CD4-positive, alpha-beta T cell treated with Interleukin-15 for 4 hours (primary cell): ENCODE measurements around the gene SPATA17.
A peak's percentile ranks its signal among the peaks of the same experiment; 100 is the strongest.
"Not testable (repeated sequence)": the region's sequence is repeated elsewhere in the genome, so short reads cannot be mapped to it uniquely, and the experiment has no call there.

Source experiments
- DNase-seq: peaks from one replicate; pipeline ENCODE4 v3.0.0-alpha.2; 2020; ENCODE audit warnings: low spot score

SPATA17 gene, protein sequence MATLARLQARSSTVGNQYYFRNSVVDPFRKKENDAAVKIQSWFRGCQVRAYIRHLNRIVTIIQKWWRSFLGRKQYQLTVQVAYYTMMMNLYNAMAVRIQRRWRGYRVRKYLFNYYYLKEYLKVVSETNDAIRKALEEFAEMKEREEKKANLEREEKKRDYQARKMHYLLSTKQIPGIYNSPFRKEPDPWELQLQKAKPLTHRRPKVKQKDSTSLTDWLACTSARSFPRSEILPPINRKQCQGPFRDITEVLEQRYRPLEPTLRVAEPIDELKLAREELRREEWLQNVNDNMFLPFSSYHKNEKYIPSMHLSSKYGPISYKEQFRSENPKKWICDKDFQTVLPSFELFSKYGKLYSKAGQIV

DNA sequence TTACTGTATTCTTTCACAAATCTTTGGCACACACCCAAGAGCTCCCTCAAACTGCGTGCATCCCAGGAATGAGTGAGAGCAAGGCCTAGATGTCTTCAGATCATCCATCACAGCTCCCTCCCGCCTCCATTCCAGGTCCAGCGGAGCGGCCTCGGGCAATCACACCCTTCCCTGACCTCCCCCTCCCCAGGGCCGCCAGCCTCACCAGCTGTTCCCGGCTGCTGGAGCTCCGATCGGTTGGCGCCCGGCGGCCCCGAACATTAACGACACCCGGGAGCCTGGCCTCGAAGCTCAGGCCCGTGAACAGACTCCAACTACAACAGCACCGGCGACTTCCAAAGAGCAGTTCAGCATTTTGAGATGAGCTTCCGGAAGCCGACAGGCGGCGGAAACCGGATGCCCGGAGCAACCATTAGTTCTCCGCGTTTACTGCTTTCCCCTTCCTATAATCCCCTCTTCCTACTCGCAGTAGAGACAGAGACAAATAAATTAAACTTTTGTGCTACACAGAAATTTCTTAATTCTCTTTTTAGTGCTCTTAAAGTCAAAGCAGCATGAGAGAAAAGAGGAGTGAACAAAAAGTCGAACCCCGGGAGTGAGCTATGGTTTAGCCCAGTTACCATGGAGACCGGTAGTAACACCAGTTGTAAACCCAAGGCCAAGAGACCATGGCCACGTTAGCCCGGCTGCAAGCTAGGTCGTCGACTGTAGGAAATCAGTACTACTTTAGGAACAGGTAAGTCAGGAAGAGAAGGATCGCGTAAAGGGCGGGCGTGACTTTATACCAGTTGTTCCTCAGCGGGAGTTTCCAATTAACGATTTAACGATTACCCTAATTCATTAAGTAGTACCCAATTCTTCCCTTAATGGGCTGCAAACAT, at the start of gene SPATA17, which contains the start of gene GPATCH2:
Gene SPATA17, plus strand, starts transcription at position 634 of the 881 bp plus-strand sequence. Its CDS starts 35 bp downstream, at position 669.
Gene GPATCH2, minus strand, starts transcription at position 380 of the 881 bp plus-strand sequence. Its CDS starts 119 bp downstream, at position 261.
- peak; percentile 85 for DNase-seq

DNA sequence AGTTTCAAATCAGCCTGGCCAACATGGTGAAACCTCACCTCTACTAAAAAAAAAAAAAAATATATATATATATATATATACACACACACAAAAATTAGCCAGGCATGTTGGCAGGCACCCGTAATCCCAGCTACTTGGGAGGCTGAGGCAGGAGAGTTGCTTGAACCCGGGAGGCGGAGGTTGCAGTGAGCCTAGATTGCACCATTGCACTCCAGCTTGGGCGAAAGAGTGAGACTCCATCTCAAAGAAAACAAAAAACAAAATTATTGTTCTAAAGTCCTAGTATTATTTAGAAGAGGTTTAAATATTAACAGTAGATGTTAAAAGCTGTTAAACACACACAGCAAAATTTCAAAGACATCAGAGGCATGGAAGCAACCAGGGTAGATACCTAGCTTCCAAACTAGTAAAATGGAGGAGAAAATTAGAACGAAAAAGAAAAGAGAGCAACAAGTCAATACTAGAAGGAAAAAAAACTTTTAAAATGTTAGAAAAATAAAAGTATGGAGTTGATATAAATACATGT, 46.8 kb upstream of the SPATA17 start:
- not testable (repeated sequence) for DNase-seq

DNA sequence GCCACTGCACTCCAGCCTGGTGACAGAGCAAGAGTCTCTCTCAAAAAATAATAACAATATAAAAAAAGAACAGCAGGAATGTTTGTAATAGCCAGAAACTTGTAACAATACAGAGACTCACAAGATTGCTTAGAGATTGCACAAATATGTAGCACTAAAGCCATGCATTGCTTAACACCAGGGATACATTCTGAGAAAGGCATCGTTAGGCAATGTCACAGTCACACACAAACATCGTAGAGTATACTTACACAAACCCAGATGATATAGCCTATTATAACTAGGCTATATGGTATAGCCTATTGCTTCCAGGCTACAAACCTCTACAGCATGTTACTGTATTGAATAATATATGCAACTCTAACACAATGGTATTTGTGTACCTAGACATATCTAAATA, 45.6 kb upstream of the SPATA17 start:
- no peak for DNase-seq

DNA sequence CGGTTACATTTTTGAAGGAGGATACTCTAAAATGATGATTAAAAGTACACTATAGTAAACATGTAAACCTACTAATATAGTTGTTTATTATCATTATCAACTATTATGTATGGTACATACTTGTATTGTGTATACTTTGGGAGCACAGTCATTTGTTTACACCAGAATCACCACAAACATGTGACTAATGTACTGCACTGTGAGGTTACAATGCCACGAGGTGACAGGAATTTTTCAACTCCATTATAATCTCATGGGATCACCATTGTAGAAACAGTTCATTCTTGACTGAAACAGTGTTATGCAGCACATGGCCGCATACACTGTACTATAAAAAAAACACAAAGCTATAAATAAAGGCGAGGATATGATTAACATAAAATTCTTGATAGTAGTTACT, 44.6 kb upstream of the SPATA17 start:
- no peak for DNase-seq

DNA sequence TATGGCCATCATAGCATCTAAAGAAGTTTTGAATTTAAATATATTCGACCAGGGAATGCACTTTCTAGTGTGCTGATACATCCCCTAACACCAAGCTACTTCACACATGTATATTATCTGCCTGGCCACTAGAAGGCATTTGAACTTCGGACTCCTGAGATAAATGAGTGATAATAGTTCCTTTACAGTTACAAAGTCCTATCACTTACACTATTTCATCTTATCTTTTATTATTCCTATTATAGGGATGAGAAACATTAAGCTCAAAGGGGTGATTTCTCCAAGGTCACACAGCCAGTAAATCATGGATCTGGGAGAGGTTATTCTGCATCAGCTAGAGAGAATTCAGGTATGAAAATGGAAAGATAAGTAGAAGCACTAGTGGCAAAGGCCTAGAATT, 40.5 kb upstream of the SPATA17 start:
- DNase-seq: no peak

DNA sequence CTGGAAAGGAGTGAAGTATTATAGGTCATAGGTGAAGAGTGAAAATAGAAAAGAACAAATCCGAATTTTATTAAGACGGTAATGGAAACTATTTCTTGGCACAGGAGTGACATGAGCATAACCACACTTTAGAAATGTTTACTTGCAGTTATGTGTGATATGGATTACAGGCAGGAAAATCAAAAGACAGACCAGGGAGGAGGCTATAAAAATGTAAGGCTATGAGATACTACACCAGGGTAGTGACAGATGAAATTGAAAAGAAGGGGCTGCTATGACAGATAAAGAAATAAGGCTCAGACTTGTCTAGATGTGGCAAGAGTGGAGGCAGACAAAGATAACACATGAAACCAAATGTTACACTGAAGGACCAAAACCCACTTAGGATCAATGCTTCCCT, 32.0 kb upstream of the SPATA17 start:
- DNase-seq: no peak

DNA sequence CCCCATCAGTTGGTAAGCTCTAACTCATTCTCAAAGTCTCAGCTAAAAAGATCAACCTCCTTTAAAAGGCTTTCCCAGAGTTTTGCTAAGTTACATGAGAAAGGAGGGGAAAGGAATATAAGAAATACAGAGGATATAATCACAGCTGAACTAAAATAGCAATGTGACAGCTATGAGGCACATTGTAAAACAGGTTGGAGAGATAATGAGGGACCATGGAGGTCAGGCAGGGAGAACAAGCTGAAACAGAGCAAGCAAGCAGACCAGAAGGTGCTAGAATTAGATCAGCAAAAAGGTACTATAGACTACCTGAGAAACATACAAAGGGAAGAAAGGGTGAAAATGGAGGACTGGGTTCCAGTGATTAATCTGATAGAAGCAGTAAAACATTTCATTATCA, 28.8 kb upstream of the SPATA17 start:
- DNase-seq: no peak

DNA sequence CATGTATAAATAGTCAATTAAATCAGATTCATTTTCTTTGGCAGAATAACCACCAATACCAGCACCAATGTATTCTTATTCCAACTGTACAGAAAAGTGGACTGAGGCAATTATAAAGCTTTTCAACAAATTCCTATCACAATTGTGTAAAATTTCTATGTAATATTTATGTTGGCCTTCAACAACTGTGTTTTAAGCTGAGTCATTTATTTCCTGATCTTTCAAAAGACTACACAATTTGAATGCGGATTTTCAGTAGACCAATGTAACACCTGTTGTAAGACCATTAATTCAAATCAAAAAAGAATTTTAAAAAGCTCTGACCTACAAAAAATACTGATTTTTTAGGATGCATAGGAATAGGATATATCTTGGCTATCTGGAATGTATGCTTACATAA, 25.8 kb upstream of the SPATA17 start:
- DNase-seq: no peak

DNA sequence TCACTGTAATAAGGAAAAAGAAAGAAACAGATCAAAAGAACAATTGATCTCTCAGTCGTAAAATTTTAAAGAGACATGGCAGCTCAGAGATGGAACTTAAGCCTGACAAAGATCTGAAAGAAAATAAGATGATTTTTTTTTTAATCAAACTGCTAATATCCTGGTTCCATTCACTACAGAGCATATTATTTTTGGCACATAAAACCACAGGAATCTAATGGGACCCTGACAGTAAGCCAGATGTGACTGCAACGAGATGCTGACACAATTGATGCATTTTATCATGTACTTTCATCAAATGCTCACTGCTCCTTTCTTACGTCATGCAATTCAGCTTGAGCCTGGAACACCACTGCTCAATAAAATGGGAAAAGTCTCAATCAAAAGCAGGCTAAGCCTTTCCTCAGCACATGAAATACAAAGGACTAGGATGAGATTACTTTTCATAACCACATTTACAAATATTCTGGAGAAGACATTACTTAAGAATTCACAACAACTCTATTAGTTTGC, 16.9 kb upstream of the SPATA17 start:
- no peak for DNase-seq

DNA sequence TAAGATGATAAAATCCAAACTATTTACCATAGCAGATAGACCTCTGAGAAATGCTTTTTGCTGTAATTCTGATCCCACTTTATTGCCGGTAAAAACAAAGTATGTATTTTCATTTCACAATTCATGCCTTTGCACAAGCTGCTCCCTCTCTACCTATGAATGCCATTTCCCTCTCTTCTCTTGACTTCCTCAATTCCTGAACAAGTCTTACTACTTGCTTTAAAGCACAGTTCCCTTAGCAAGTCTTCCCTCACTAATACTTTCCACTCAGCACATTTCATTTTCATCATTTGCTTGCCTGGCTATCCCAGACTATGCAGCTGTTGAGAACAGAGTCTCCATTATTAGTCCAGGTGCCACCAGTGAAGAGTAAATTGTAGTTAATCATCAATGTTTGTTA, 14.0 kb upstream of the SPATA17 start:
- DNase-seq: no peak

DNA sequence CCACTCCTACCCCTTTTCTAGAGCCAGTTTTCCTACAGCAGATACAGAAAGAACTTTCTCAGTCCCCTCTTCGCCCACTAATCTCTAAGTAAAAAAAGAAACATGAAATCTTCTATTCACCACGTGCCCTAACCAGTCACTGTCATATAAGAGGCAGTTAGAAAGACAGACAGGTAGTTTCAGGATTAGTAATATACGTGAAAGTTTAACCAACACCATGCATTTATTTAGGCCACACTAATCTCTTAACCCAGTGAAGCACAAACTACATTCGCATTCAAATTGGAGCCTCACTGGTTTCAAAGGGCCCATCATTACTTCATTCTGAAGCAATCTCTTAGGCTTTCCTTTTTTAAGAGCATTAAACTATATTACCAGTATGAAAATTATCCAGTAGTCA, 10.3 kb upstream of the SPATA17 start:
- DNase-seq: no peak

DNA sequence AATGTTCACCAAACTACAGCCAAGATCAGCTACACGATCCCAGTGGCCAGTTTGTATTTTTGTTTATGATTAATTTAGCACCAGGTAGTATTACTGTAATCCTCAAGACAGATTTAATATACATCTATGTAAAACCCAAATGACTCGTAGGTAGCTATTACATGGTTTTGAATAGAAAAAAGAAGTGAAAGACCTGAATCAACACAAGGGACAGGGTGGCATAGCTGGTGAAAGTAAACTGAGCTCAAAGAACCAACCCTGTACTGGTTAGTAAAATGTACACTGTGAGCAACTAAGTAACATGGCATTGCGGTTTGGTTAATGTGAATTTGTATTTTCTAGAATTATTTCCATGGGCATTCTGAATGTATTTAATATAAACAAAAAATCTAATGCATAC, 9.1 kb upstream of the SPATA17 start:
- DNase-seq: no peak

DNA sequence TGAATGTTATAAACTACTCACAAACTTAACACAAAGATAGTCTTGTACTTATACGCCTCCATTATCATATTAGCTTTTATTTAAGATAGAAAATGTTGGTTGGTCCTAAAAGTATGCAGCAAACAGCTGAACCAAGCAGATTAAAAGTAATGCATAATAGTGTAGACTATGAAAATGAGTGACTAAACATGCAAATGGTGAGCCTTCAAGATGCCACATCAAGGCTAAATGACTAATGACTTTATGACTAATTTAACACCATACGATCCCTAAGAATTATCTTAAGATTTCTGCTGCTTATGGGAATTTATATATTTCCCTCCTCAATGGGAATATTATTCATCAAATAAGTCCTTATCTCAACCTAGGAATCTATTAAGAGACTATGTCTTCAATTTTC, 4.8 kb upstream of the SPATA17 start:
- peak; percentile 22 for DNase-seq

DNA sequence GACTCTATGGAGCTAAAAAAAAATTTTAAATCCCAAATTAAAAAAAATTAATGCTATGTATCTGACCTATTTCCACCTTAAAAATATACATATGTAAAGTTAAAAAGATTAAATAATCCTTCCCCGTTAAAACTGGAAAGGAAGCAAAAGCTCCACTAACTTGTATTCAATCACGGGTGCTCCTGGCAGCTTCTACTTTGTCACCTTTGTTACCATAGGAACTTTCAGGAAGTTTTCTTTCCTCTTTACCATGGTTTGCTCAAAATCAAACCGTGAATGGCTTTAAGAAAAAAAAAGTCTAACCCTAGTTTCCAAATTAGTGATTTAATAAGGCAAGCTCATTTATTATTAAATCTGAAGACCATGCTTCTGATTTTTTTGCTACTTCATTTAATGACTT, 3.7 kb upstream of the SPATA17 start:
- no peak for DNase-seq

DNA sequence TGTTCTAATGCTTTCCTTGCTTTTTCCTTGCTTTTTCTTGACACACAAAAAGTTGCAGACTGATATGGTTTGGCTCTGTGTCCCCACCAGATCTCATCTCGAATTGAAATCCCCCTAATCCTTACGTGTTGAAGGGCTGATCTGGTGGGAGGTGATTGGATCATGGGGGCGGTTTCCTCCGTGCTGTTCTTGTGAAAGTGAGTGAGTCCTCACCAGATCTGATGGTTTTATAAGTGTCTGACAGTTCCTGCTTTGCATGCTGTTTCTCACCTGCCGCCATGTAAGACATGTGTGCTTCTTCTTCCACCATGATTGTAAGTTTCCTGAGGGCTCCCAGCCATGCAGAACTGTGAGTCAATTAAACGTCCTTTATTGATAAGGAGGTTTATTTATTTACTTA, 11.3 kb downstream of the SPATA17 start:
- no peak for DNase-seq

DNA sequence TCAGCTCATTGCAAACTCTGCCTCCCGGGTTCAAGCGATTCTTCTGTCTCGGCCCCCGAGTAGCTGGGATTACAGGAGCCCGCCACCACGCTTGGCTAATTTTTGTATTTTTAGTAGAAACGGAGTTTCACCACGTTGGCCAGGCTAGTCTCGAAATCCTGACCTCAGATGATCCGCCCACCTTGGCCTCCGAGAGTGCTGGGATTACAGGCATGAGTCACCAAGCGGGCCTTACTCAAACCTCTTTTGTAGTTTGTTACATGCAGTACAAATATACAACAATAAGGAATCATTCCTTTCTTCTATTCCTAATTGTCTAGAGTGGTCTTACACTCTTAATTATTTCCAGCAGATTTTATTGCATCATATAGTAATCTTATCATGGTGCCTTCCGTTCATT, 16.6 kb downstream of the SPATA17 start:
- DNase-seq: no peak

DNA sequence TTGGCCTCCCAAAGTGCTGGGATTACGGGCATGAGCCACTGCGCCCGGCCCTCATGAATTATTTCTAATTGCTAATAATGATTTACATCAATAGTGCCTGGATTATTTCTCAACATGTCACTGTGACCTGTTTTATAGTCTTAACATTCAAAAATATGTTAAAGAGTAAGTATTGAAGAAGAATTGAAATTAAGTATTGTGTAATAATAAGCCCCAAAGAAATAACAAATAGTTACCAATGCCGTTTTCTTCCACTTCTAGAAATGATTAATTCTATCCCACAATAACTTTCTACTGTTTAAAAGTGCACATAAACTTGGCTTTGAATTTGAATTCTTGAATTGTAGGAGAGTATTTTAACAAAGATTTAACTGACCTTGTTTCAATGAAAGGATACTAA, 19.5 kb downstream of the SPATA17 start:
- DNase-seq: no peak

DNA sequence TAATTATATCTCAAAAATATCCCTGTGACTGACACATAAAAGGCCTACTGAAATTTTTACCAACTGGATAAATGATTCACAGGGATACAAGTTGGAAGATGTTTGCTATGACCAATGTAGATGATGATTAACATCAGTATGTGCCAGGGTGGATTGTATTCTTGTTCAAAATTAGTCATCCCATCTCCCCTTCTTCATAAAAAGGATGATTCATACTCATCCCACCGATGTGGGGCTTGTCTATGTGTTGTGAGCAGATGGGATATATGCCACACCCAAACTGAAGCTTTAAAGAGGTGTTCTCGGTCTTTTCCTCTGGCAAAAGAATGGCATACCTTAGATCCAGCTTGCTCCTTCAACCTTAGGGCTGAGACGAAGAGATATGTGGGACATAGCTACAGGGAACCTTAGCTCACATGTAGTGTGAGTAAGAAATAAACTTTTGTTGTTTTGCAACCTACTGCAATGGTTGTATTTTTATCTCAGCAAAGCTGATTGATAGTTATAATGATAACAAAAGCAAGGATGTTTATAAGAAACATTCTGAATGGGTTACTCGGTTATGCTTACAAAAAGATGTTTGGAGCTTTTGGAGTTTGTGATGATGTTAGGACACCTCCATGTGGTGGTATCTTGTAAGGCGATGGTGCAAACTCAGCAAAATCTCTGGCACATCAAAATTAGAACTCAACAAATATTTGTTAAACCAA, 29.4 kb downstream of the SPATA17 start:
- no peak for DNase-seq

DNA sequence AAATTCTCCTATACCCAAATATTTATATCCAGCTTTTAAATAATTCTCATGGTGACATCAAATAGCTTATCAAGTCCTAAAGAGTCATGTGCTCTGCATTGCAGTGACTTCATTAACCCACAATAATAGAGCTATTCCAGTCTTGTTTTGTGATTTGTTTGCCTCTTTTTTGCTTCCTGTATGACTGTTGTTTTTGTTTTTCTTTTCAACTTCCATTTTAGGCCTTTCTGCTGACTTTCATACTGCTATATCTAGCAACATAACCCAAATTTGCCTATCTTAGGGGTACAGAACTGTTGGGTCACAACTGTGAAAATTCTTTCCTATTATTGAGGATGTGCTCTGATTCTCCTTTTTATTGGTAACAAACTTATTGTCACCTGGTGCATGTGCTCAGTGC, 30.3 kb downstream of the SPATA17 start:
- no peak for DNase-seq

DNA sequence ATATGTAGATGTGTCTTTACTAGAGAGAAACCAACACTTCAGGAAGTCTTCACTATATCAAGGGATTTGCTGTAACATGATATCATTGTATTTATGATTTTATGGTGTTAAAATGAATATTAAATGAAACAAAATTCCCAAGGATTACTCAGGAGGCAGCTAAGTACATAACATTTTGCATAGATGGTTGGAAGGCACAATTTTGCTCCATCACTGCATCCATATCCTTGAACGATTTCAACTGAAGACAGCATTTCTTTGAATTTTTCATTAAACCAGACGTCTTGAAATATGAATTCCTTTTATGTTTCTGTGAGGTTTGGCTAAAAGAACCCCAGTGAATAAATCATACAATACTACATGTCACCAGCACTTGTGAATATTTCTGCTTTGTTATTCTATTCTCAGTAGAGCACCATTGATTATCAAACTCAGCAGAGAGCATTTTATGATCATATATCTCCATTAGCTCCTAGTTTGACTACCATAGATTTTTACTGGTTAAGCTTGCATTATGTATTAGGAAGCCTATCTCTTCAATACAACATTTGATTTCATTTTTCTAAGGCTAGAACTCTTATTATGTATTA, 37.3 kb downstream of the SPATA17 start:
- no peak for DNase-seq

DNA sequence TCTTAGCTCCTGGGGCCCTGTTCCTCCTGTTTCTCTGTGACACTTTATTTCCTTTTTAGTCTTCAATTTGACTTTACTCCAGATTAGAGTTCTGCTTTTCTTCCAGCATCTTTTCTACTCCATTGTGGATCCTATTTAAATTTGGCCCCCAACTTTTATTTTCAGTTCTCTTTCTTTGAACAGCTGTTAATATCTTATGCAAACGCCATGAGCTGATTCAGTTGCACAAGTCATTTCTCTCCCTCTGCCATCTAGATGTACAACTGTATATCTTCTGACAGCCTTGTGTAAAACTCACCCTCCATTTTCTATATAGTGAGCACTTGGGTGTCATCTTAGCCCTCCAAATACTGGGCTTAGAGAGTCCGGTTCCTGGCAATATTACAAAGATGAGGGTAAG, 42.2 kb downstream of the SPATA17 start:
- DNase-seq: no peak
